Caki2 (cell line): Measurements from ENCODE around the gene TIMP2. TPM values are rescaled to one million over a fixed set of nuclear protein-coding genes. Genes with fewer than 3 reads are reported as not detected.
A peak's percentile ranks its signal among the peaks of the same experiment; 100 is the strongest.
"Not testable (repeated sequence)": the region's sequence is repeated elsewhere in the genome, so short reads cannot be mapped to it uniquely, and the experiment has no call there.

Source experiments
- DNase-seq: peaks from one replicate; pipeline ENCODE4 v3.0.0-alpha.2; 2015; ENCODE audit warnings: low read depth
- in situ Hi-C: cut with HindIII; loops from 2 replicates; pipeline ENCODE4 v1.10.0; 2016; ENCODE audit warnings: low sequenced_read_pairs, low pct_unique_long_range_greater_than_20kb, mixed read lengths
- total RNA-seq: library from RNA; depleted of rRNA; stranded (reverse); fragments of >200 nt; shearing (Covaris generic); gene quantifications from 2 replicates; pipeline ENCODE4 v1.2.3, GENCODE V29; 2014; ENCODE audit warnings: low replicate concordance

TIMP2 gene
- total RNA-seq, 1 experiment from 2014 or later, result 77.2 TPM

DNA sequence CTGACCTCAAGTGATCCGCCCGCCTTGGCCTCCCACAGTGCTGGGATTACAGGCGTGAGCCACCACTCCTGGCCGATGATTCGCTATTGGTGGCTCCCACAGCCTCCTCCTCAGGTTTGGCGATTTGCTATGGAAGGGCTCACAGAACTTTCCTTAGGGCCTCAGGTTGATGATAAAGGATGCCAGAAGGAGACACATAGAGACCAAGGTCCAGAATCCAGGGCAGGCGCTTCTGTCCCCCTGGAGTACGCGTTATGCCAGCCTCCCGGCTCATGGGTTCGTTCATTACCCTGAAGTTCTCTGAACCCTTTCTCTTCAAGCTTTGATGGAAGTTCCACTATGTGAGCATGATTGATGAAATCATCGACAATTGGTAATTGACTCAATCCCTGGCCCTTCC is 34.6 kb upstream of the TIMP2 start:
- in situ Hi-C loops, result no loop called here
- DNase-seq, result no peak

- in situ Hi-C loops, result no loop called here
These were observed 33.5 kb upstream of the TIMP2 start for GRCh38 chr17:78958641-78959127.

GRCh38 chr17:78957128-78957527 is 31.9 kb upstream of the TIMP2 start:
- DNase-seq, result no peak
- in situ Hi-C loops, result no loop called here

More at GRCh38 chr17:78958641-78959127, 33.5 kb upstream of the TIMP2 start:
- DNase-seq, result no peak

DNA sequence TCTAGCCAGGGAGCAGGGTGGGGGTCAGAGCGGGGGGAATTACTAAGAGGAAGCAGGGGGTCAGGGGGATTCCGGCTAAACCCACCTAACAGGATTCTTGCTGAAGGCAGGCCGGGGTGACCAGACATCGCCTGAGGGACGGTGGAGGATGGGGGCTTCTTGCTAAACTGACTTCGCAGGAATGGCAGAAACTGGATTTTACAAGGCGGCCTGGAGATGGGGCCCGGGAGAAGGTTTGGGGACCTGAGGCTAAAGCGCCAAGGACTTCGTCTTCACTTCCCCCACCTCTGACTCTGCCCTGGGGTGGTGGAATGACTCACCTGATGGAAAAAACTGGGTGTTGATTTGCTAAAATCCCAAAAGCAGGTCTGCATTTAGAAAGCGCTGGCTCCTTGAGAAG is 31.1 kb upstream of the TIMP2 start:
- in situ Hi-C loops, result no loop called here
- DNase-seq, result no peak

DNA sequence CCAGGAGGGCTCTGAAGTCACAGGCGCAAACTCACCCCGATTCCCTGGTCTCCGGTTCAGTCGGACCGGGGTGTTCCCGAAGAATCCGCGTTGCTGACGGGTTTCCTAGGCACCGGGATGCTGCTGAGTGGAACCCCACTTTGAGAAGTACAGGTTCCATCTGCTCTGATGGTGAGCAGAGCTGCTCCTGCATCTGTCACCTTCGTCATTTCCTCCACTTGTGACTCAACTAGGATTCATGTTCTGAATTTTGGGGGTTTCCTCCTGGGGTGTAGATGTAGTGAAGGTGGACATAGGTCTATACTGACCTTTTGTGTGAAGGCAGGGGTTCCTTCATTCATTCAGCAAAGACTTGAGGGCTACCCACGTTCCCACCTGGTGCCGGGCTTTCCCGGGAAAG is 29.5 kb upstream of the TIMP2 start:
- DNase-seq, result no peak
- in situ Hi-C loops, result no loop called here

GRCh38 chr17:78953356-78954350 is 28.5 kb upstream of the TIMP2 start:
- in situ Hi-C loops, result no loop called here
- no peak for DNase-seq

GRCh38 chr17:78952706-78953105 is 27.5 kb upstream of the TIMP2 start:
- in situ Hi-C loops, result no loop called here

GRCh38 chr17:78951967-78952551 is 26.9 kb upstream of the TIMP2 start:
- DNase-seq, result no peak
- in situ Hi-C loops, result no loop called here

More at GRCh38 chr17:78952706-78953105, 27.5 kb upstream of the TIMP2 start:
- no peak for DNase-seq

GRCh38 chr17:78950870-78951269 is 25.7 kb upstream of the TIMP2 start:
- DNase-seq, result no peak
- in situ Hi-C loops, result no loop called here

DNA sequence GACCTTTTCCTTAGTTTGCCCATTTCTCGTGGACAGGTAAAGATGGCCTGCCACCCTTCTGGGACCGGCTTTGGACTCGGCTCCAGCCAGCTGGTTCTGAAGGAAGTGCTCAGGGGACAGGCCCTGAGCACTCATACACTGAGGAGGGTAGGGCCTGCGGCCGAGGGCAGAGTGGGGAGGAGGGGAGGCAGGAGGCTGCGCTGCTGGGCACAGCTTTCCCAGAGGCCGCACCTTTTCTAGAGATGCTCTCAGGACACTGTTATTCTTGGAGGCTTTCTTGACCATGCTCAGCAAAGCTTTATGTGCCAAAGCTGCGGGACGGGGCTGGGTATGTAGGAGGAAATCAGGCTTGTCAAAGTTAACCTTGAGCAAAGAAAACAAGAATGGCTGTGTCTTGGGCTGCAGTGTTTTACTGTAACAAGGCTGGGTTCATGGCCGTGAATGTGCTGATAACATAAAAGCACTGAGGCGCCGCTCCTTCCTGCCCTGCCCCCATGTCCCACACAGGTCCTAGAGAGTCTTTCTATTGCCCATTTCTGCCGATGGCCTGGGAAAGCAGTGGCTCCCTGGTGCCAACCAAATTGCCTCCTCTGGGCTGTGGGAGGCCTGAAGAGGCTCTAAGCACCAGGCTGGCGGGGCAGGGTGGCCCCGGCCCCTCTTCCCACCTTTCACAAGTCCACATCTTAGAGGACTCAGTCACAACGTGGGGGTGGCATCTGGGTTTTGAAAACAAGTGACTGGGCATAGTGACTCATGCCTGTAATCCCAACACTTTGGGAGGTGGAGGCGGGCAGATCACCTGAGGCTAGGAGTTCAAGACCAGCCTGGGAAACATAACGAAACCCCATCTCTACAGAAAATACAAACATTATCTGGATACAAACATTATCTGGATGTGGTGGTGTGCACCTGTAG is 22.3 kb upstream of the TIMP2 start:
- in situ Hi-C loops, result no loop called here
- DNase-seq, result no peak

GRCh38 chr17:78946631-78947030 is 21.4 kb upstream of the TIMP2 start:
- DNase-seq, result no peak
- in situ Hi-C loops, result no loop called here

GRCh38 chr17:78946131-78946530 is 20.9 kb upstream of the TIMP2 start:
- in situ Hi-C loops, result no loop called here

DNA sequence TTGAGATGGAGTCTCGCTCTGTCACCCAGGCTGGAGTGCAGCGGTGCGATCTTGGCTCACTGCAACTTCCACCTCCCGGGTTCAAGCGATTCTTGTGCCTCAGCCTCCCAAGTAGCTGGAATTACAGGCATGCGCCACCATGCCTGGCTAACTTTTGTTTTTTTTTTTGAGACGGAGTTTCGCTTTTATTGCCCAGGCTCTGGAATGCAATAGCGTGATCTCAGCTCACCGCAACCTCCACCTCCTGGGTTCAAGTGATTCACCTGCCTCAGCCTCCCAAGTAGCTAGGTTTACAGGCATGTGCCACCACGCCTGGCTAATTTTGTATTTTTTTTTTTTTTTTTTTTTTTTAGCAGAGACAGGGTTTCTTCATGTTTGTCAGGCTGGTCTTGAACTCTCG is 20.3 kb upstream of the TIMP2 start:
- DNase-seq, in situ Hi-C loops: not testable (repeated sequence)

More at GRCh38 chr17:78946131-78946530, 20.9 kb upstream of the TIMP2 start:
- no peak for DNase-seq

- DNase-seq, result no peak
- in situ Hi-C loops, result no loop called here
These were observed 19.8 kb upstream of the TIMP2 start for GRCh38 chr17:78944956-78945355.

- DNase-seq, result no peak
- in situ Hi-C loops, result no loop called here
These were observed 18.8 kb upstream of the TIMP2 start for GRCh38 chr17:78944026-78944425.

DNA sequence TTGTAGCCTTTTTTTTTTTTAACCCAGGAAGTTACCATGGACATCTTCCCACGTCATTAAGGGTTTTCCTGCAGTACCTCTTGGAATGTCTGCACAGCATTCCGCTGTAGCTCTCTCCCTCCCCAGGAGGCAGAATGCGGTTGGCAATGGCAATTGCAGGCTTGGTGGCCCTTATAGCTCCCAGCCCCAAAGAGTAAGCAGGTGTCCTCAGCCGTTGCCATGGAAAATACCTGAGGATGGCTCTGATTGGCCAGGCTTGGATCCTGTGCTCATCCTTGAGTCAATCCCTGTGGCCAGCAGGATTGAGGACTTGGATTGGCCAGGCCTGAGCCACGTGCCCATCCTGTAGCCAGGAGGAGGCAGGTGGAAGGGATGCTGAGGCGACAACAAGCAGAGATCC is 15.5 kb upstream of the TIMP2 start:
- in situ Hi-C loops, result no loop called here
- no peak for DNase-seq

DNA sequence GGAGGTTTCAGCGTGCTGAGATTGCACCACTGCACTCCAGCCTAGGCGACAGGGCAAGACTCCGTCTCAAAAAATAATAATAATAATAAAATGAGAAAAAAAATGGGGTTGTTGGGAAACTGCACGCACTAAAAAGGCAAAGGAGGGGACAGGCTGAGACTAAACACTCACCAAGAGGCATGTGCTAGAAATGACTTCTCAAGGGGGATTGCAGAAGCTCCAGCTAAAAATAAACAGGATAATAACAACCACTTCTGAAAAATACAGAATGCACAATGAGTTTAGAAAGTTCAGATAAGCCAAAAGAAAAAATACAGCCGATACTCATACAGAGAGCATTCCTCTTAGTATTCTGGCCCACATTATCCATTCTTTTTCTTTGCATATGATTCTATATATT is 15.1 kb upstream of the TIMP2 start:
- DNase-seq, result no peak
- in situ Hi-C loops, result no loop called here

- in situ Hi-C loops, result no loop called here
- peak; percentile 50 for DNase-seq
These were observed 14.4 kb upstream of the TIMP2 start for GRCh38 chr17:78939615-78940014.
